H9 (cell line): ENCODE data around the gene STH. TPM values are rescaled to one million over a fixed set of nuclear protein-coding genes. Genes with fewer than 3 reads are reported as not detected.

ENCODE experiments used
- DNase-seq: peaks from one replicate; pipeline ENCODE4 v3.0.0-alpha.2; 2017
- H2AFZ ChIP-seq: one replicate; pipeline ENCODE4 v1.6.1; 2013; ENCODE audit warnings: mild to moderate bottlenecking, low read length, control low read depth, moderate library complexity
- H2AK5ac ChIP-seq: 2 replicates; pipeline ENCODE4 v1.6.1; 2013; ENCODE audit warnings: low read length, control low read depth, mixed read lengths; ENCODE audit not compliant: insufficient read length
- H2BK120ac ChIP-seq: one replicate; pipeline ENCODE4 v1.6.1; 2013; ENCODE audit warnings: low read depth, mild to moderate bottlenecking, low read length, control low read depth, inconsistent platforms; ENCODE audit not compliant: poor library complexity, severe bottlenecking
- H2BK12ac ChIP-seq: 2 replicates; pipeline ENCODE4 v1.6.1; 2013; ENCODE audit warnings: low read length, control low read depth, mixed read lengths, low read depth; ENCODE audit not compliant: insufficient read length
- H2BK15ac ChIP-seq: 2 replicates; pipeline ENCODE4 v1.6.1; 2013; ENCODE audit warnings: low read depth, low read length, control low read depth
- H2BK20ac ChIP-seq: one replicate; pipeline ENCODE4 v1.6.1; 2013; ENCODE audit warnings: low read depth, mild to moderate bottlenecking, low read length, control low read depth, inconsistent platforms; ENCODE audit not compliant: poor library complexity, severe bottlenecking
- H2BK5ac ChIP-seq: 2 replicates; pipeline ENCODE4 v1.6.1; 2013; ENCODE audit warnings: low read length, control low read depth, mixed read lengths; ENCODE audit not compliant: insufficient read length
- H3K14ac ChIP-seq: 2 replicates; pipeline ENCODE4 v1.6.1; 2013; ENCODE audit warnings: low read length, control low read depth; ENCODE audit not compliant: insufficient read depth
- H3K18ac ChIP-seq: 2 replicates; pipeline ENCODE4 v1.6.1; 2013; ENCODE audit warnings: low read depth, mild to moderate bottlenecking, mixed read lengths, low read length, control low read depth; ENCODE audit not compliant: insufficient read length
- H3K23ac ChIP-seq: 2 replicates; pipeline ENCODE4 v1.6.1; 2013; ENCODE audit warnings: low read length, control low read depth, mixed read lengths, low read depth; ENCODE audit not compliant: insufficient read length
- H3K23me2 ChIP-seq: 2 replicates; pipeline ENCODE4 v1.6.1; 2013; ENCODE audit warnings: low read depth, mild to moderate bottlenecking, mixed read lengths, low read length, control low read depth; ENCODE audit not compliant: insufficient read length, poor library complexity, severe bottlenecking
- H3K27ac ChIP-seq: 2 replicates; pipeline ENCODE4 v1.5.1; 2013; ENCODE audit warnings: low read length, control low read depth, mixed read lengths, low read depth; ENCODE audit not compliant: insufficient read length
- H3K27me3 ChIP-seq: 2 replicates; pipeline ENCODE4 v1.6.1; 2013; ENCODE audit warnings: low read length, control low read depth, inconsistent platforms; ENCODE audit not compliant: insufficient read depth
- H3K4ac ChIP-seq: 2 replicates; pipeline ENCODE4 v1.6.1; 2013; ENCODE audit warnings: low read depth, mild to moderate bottlenecking, control low read depth, inconsistent platforms, low read length, moderate library complexity
- H3K4me1 ChIP-seq: 2 replicates; pipeline ENCODE4 v1.6.1; 2013; ENCODE audit warnings: low read length, control low read depth, inconsistent platforms; ENCODE audit not compliant: insufficient read depth
- H3K4me2 ChIP-seq: 2 replicates; pipeline ENCODE4 v1.6.1; 2013; ENCODE audit warnings: low read length, control low read depth, mixed read lengths; ENCODE audit not compliant: insufficient read length, insufficient read depth
- H3K56ac ChIP-seq: 2 replicates; pipeline ENCODE4 v1.6.1; 2013; ENCODE audit warnings: low read depth, mild to moderate bottlenecking, mixed read lengths, low read length, control low read depth; ENCODE audit not compliant: insufficient read length
- H3K79me1 ChIP-seq: 2 replicates; pipeline ENCODE4 v1.6.1; 2013; ENCODE audit warnings: low read depth, mild to moderate bottlenecking, moderate library complexity, low read length, control low read depth, inconsistent platforms; ENCODE audit not compliant: insufficient read depth, poor library complexity, severe bottlenecking
- H3K79me2 ChIP-seq: 2 replicates; pipeline ENCODE4 v1.6.1; 2013; ENCODE audit warnings: low read length, control low read depth, inconsistent platforms; ENCODE audit not compliant: insufficient read depth
- H3K9ac ChIP-seq: 2 replicates; pipeline ENCODE4 v1.6.1; 2013; ENCODE audit warnings: low read length, control low read depth, mixed read lengths; ENCODE audit not compliant: insufficient read length; ENCODE audit errors: extremely low read depth
- H3K9me3 ChIP-seq: one replicate; pipeline ENCODE4 v1.6.1; 2013; ENCODE audit warnings: low read depth, low read length, inconsistent platforms; ENCODE audit not compliant: control insufficient read depth
- H3T11ph ChIP-seq: one replicate; pipeline ENCODE4 v1.6.1; 2013; ENCODE audit warnings: mild to moderate bottlenecking, low read length, control low read depth, inconsistent platforms
- H4K20me1 ChIP-seq: one replicate; pipeline ENCODE4 v1.6.1; 2013; ENCODE audit not compliant: control insufficient read depth, insufficient read length, insufficient read depth
- H4K5ac ChIP-seq: 2 replicates; pipeline ENCODE4 v1.6.1; 2013; ENCODE audit warnings: low read depth, mild to moderate bottlenecking, mixed read lengths, low read length, control low read depth; ENCODE audit not compliant: insufficient read length
- H4K8ac ChIP-seq: replicated peaks from 2 replicates; pipeline ENCODE4 v1.6.1; 2013; ENCODE audit warnings: low read length, control low read depth, mixed read lengths, low read depth; ENCODE audit not compliant: insufficient read length
- H4K91ac ChIP-seq: 2 replicates; pipeline ENCODE4 v1.6.1; 2013; ENCODE audit warnings: low read depth, mild to moderate bottlenecking, moderate library complexity, mixed read lengths, low read length, control low read depth; ENCODE audit not compliant: insufficient read length
- H3K27ac Mint-ChIP-seq, 3 experiments: 2 replicates in 2 of 3; 3 replicates in 1 of 3; pipeline ENCODE4 v1.8.0; 2020 to 2021; ENCODE audit warnings: mixed read lengths in 3 of 3, mild to moderate bottlenecking in 1 of 3, moderate library complexity in 1 of 3
- H3K27me3 Mint-ChIP-seq: 2 replicates; pipeline ENCODE4 v1.8.0; 2021; ENCODE audit warnings: low read depth, mild to moderate bottlenecking, moderate library complexity, mixed read lengths
- H3K36me3 Mint-ChIP-seq, 3 experiments: 2 replicates in 2 of 3; 3 replicates in 1 of 3; pipeline ENCODE4 v1.8.0; 2020 to 2021; ENCODE audit warnings: low read depth in 3 of 3, mixed read lengths in 3 of 3; ENCODE audit not compliant: insufficient read depth in 1 of 3
- H3K4me1 Mint-ChIP-seq, 2 experiments: 2 replicates each; pipeline ENCODE4 v1.8.0; 2020; ENCODE audit warnings: mixed read lengths in 2 of 2
- H3K4me3 Mint-ChIP-seq, 2 experiments: 2 replicates in 1 of 2; 3 replicates in 1 of 2; pipeline ENCODE4 v1.8.0; 2020 to 2021; ENCODE audit warnings: mild to moderate bottlenecking in 2 of 2, mixed read lengths in 2 of 2, moderate library complexity in 1 of 2
- H3K9me3 Mint-ChIP-seq, 2 experiments: 2 replicates in 1 of 2; 3 replicates in 1 of 2; pipeline ENCODE4 v1.8.0; 2020; ENCODE audit warnings: mild to moderate bottlenecking in 2 of 2, mixed read lengths in 2 of 2, moderate library complexity in 1 of 2
- CTCF ChIP-seq: fragments of 200-600 bp; sonication (generic); conservative IDR thresholded peaks from 3 replicates; pipeline ENCODE4 v1.8.0; 2021; ENCODE audit warnings: antibody characterized with exemption, mild to moderate bottlenecking
- whole genome bisulfite sequencing: extraction: QIAGEN DNeasy Blood & Tissue Kit; methylation state at CpG from one replicate; pipeline ENCODE4 v1.1.7; 2013; ENCODE audit warnings: missing lambda C conversion rate, low lambda C conversion rate, mixed read lengths; ENCODE audit not compliant: insufficient read length; ENCODE audit errors: extremely low coverage; 5-methylcytosine and 5-hydroxymethylcytosine counted together
- total RNA-seq: library from RNA; stranded (reverse); gene quantifications from 2 replicates; pipeline ENCODE4 v1.2.1, GENCODE V29; 2021

The STH gene
- total RNA-seq, 1 experiment from 2014 or later: not detected

GRCh38 chr17:45960311-45960710 lies 38.7 kb upstream of the STH start:
- Histone ChIP-seq H4K5ac (no peak overlapping the region), H3T11ph (no peak overlapping the region), H3K79me1 (no peaks in the 10 kb centered on the region), H2BK20ac (no peak overlapping the region), H3K27ac (no peak overlapping the region), H3K14ac (no peak overlapping the region), H3K4ac (no peak overlapping the region), H3K27me3 (no peaks in the 10 kb centered on the region), H3K56ac (no peak overlapping the region), H3K23ac (no peak overlapping the region), H4K20me1 (no peaks in the 10 kb centered on the region), H2BK120ac (no peak overlapping the region), H3K4me2 (no peak overlapping the region), H2AK5ac (no peak overlapping the region), H4K8ac (no peak overlapping the region), H3K9ac (no peak overlapping the region), H3K79me2 (no peaks in the 10 kb centered on the region), H4K91ac (no peak overlapping the region), H2AFZ (no peak overlapping the region), H2BK5ac (no peak overlapping the region), H3K23me2 (no peaks in the 10 kb centered on the region), H2BK12ac (no peak overlapping the region), H3K9me3 (no peaks in the 10 kb centered on the region), H3K18ac (no peak overlapping the region), H3K4me1 (no peaks in the 10 kb centered on the region), H2BK15ac (no peak overlapping the region)
- no peak for DNase-seq
- Mint-ChIP-seq H3K36me3 (no peaks in the 10 kb centered on the region), H3K9me3 (no peaks in the 10 kb centered on the region), H3K27ac (no peak overlapping the region), H3K4me3 (no peak overlapping the region), H3K4me1 (peaks cover 3 to 7% of the 10 kb centered on the region in 2 experiments; a peak in 3 of 4 replicates), H3K27me3 (peaks cover 2% of the 10 kb centered on the region; the same call in 1 of the 2 replicates)
- WGBS: no CpG with 5 or more reads among the region's 4 CpGs
- no peak for TF ChIP-seq CTCF
